ENCODE results near the gene NEU2. TPM values are rescaled to one million over a fixed set of nuclear protein-coding genes. Genes with fewer than 3 reads are reported as not detected.

Gene NEU2
- total and polyA plus RNA-seq, 2 of the 13 experiments (the other 11 are each of a cell fraction or from before 2014, with no cell fraction given): not detected

- TF ChIP-seq AHDC1 (CRISPR knock-in tag; IDR thresholded peaks at IDR 0.05; ENCODE audit: borderline replicate concordance) (no peak), ZNF576 (CRISPR knock-in tag; IDR thresholded peaks at IDR 0.05) (no peak), ZNF800 (CRISPR knock-in tag; IDR thresholded peaks at IDR 0.05) (0 out of 2 replicates have a peak, but pooled peaks have one; percentile 61), DBP (CRISPR knock-in tag; IDR thresholded peaks at IDR 0.05; ENCODE audit: not compliant biosample characterization) (no peak), SIN3B (IDR thresholded peaks at IDR 0.05; ENCODE audit: low read length) (no peak), NR3C1 (CRISPR knock-in tag; IDR thresholded peaks at IDR 0.05) (no peak), ZNF556 (CRISPR knock-in tag; IDR thresholded peaks at IDR 0.05; ENCODE audit: borderline replicate concordance) (no peak; the same call in 1 of the 2 replicates), ZNF280D (CRISPR knock-in tag; IDR thresholded peaks at IDR 0.05) (0 out of 2 replicates have a peak, but pooled peaks have one; percentile 79), ATRX (CRISPR knock-in tag; IDR thresholded peaks at IDR 0.05; ENCODE audit: borderline replicate concordance) (no peak), PITX1 (CRISPR knock-in tag; IDR thresholded peaks at IDR 0.05) (peak; percentile 68; the same call in 1 of the 2 replicates), RFX3 (CRISPR knock-in tag; IDR thresholded peaks at IDR 0.05) (peak; percentile 62)
Observed at GRCh38 chr2:233061591-233062450, 29.3 kb downstream of the NEU2 start (continued).

All from HepG2 (cell line).